Measurements from ENCODE around the gene TEKT3. TPM values are rescaled to one million over a fixed set of nuclear protein-coding genes. Genes with fewer than 3 reads are reported as not detected.
A peak's percentile ranks its signal among the peaks of the same experiment; 100 is the strongest.

Gene TEKT3
- total and polyA plus RNA-seq, 2 experiments from 2014 or later = 0.12 TPM; not detected in 1

- Histone ChIP-seq H3K4me1 (ENCODE audit: low read depth) (peaks cover 8% of the 10 kb centered on the region), H3K4me3 (no peak overlapping the region), H3K27me3 (no peaks in the 10 kb centered on the region), H3K27ac (no peak overlapping the region), H3K36me3 (no peaks in the 10 kb centered on the region), H3K9me3 (ENCODE audit: low read depth) (no peaks in the 10 kb centered on the region)
- no peak for DNase-seq (ENCODE audit: low read depth in 1 of 2, low spot score in 1 of 2)
- TF ChIP-seq CTCF (IDR thresholded peaks at IDR 0.05; ENCODE audit: low read depth, low read length) = no peak
These were observed 52.5 kb downstream of the TEKT3 start for GRCh38 chr17:15288859-15289258.

- H3K27ac ChIP-seq = no peak overlapping the region
- H3K9me3 ChIP-seq (ENCODE audit: low read depth) = no peaks in the 10 kb centered on the region
- no peaks in the 10 kb centered on the region for H3K36me3 ChIP-seq
- no peaks in the 10 kb centered on the region for H3K27me3 ChIP-seq
- peak in 1 of 2 donors; percentile 55 for DNase-seq (ENCODE audit: low read depth in 1 of 2, low spot score in 1 of 2)
- peaks cover 8% of the 10 kb centered on the region for H3K4me1 ChIP-seq (ENCODE audit: low read depth)
- no peak for TF ChIP-seq CTCF (IDR thresholded peaks at IDR 0.05; ENCODE audit: low read depth, low read length)
- H3K4me3 ChIP-seq = no peak overlapping the region
These were observed 53.7 kb downstream of the TEKT3 start for GRCh38 chr17:15287538-15288267.

GRCh38 chr17:15285466-15285865 lies 55.9 kb downstream of the TEKT3 start:
- Histone ChIP-seq H3K27ac (no peak overlapping the region), H3K4me1 (ENCODE audit: low read depth) (no peaks in the 10 kb centered on the region), H3K9me3 (ENCODE audit: low read depth) (no peaks in the 10 kb centered on the region), H3K27me3 (no peaks in the 10 kb centered on the region), H3K36me3 (no peaks in the 10 kb centered on the region), H3K4me3 (no peak overlapping the region)
- no peak for DNase-seq (ENCODE audit: low read depth in 1 of 2, low spot score in 1 of 2)
- no peak for TF ChIP-seq CTCF (IDR thresholded peaks at IDR 0.05; ENCODE audit: low read depth, low read length)

- Histone ChIP-seq H3K4me1 (ENCODE audit: low read depth) (no peaks in the 10 kb centered on the region), H3K27ac (no peak overlapping the region), H3K4me3 (no peak overlapping the region), H3K36me3 (no peaks in the 10 kb centered on the region), H3K9me3 (ENCODE audit: low read depth) (no peaks in the 10 kb centered on the region), H3K27me3 (no peaks in the 10 kb centered on the region)
- no peak for TF ChIP-seq CTCF (IDR thresholded peaks at IDR 0.05; ENCODE audit: low read depth, low read length)
- no peak for DNase-seq (ENCODE audit: low read depth in 1 of 2, low spot score in 1 of 2)
These were observed 56.9 kb downstream of the TEKT3 start for GRCh38 chr17:15284537-15284936.

GRCh38 chr17:15284107-15284506 lies 57.3 kb downstream of the TEKT3 start:
- no peak for TF ChIP-seq CTCF (IDR thresholded peaks at IDR 0.05; ENCODE audit: low read depth, low read length)
- Histone ChIP-seq H3K36me3 (no peaks in the 10 kb centered on the region), H3K9me3 (ENCODE audit: low read depth) (no peaks in the 10 kb centered on the region), H3K4me3 (no peak overlapping the region), H3K27ac (no peak overlapping the region), H3K27me3 (no peaks in the 10 kb centered on the region), H3K4me1 (ENCODE audit: low read depth) (no peaks in the 10 kb centered on the region)
- DNase-seq (ENCODE audit: low read depth in 1 of 2, low spot score in 1 of 2) = no peak
